NOMO-1 (cell line): ENCODE results near the gene HAPLN3.
"Not testable (repeated sequence)": the region's sequence is repeated elsewhere in the genome, so short reads cannot be mapped to it uniquely, and the experiment has no call there.

Experiments
- DNase-seq, 2 experiments: peaks; one replicate each; lab custom pipeline; 2025; ENCODE audit not compliant: unreplicated experiment in 2 of 2; lab: John Stamatoyannopoulos, UW

HAPLN3 gene

GRCh38 chr15:88894819-88895767, at the start of gene HAPLN3:
Gene HAPLN3, minus strand, starts transcription at chr15:88895544. Its CDS starts 8,246 bp downstream, at chr15:88887298.
- DNase-seq, result peak; percentile 20 to 26

GRCh38 chr15:88940110-88940675, 44.8 kb upstream of the HAPLN3 start:
- DNase-seq, result no peak

GRCh38 chr15:88939486-88939806, 44.1 kb upstream of the HAPLN3 start:
- DNase-seq, result no peak

- peak in 1 of 2 experiments; percentile 15 for DNase-seq
These were observed 43.6 kb upstream of the HAPLN3 start for GRCh38 chr15:88938802-88939485.

GRCh38 chr15:88934449-88934848, 39.1 kb upstream of the HAPLN3 start:
- DNase-seq, result not testable (repeated sequence)

- DNase-seq, result no peak
These were observed 37.6 kb upstream of the HAPLN3 start for GRCh38 chr15:88932875-88933330.

GRCh38 chr15:88932271-88932874, 37.0 kb upstream of the HAPLN3 start:
- DNase-seq, result no peak

- no peak for DNase-seq
These were observed 35.2 kb upstream of the HAPLN3 start for GRCh38 chr15:88930579-88930978.

GRCh38 chr15:88929358-88930098, 34.2 kb upstream of the HAPLN3 start:
- DNase-seq, result not testable (repeated sequence)

GRCh38 chr15:88928192-88928591, 32.8 kb upstream of the HAPLN3 start:
- DNase-seq, result not testable (repeated sequence)

GRCh38 chr15:88925648-88926047, 30.3 kb upstream of the HAPLN3 start:
- not testable (repeated sequence) for DNase-seq

GRCh38 chr15:88920892-88921435, 25.6 kb upstream of the HAPLN3 start:
- DNase-seq, result not testable (repeated sequence)

GRCh38 chr15:88920186-88920891, 25.0 kb upstream of the HAPLN3 start:
- DNase-seq, result no peak

GRCh38 chr15:88918738-88919137, 23.4 kb upstream of the HAPLN3 start:
- DNase-seq, result peak; percentile 60 to 91

GRCh38 chr15:88917760-88918159, 22.4 kb upstream of the HAPLN3 start:
- DNase-seq, result no peak

GRCh38 chr15:88915354-88915753, 20.0 kb upstream of the HAPLN3 start:
- DNase-seq, result no peak

GRCh38 chr15:88913850-88914169, 18.5 kb upstream of the HAPLN3 start:
- DNase-seq, result no peak

GRCh38 chr15:88913017-88913849, 17.9 kb upstream of the HAPLN3 start, which contains the start of gene MFGE8:
Gene MFGE8, minus strand, starts transcription at chr15:88913379. Its CDS starts 60 bp downstream, at chr15:88913319.
- DNase-seq, result peak; percentile 52 to 65
